Endothelial cell (in vitro differentiated cells): ENCODE results near the gene RABL3. TPM values are rescaled to one million over a fixed set of nuclear protein-coding genes. Genes with fewer than 3 reads are reported as not detected.

Experiments
- DNase-seq: peaks from one replicate; pipeline ENCODE4 v3.0.0; 2021; ENCODE audit warnings: low spot score
- H3K27ac Mint-ChIP-seq: one replicate; pipeline ENCODE4 v1.8.0; 2021; ENCODE audit warnings: mixed read lengths, inconsistent platforms; ENCODE audit not compliant: unreplicated experiment
- H3K27me3 Mint-ChIP-seq: one replicate; pipeline ENCODE4 v1.8.0; 2021; ENCODE audit warnings: mild to moderate bottlenecking, moderate library complexity, mixed read lengths, inconsistent platforms; ENCODE audit not compliant: unreplicated experiment
- H3K36me3 Mint-ChIP-seq: one replicate; pipeline ENCODE4 v1.8.0; 2021; ENCODE audit warnings: mild to moderate bottlenecking, low read depth, mixed read lengths, inconsistent platforms; ENCODE audit not compliant: unreplicated experiment
- H3K4me1 Mint-ChIP-seq: one replicate; pipeline ENCODE4 v1.8.0; 2021; ENCODE audit warnings: mild to moderate bottlenecking, mixed read lengths, inconsistent platforms; ENCODE audit not compliant: unreplicated experiment
- H3K4me3 Mint-ChIP-seq: one replicate; pipeline ENCODE4 v1.8.0; 2021; ENCODE audit warnings: mild to moderate bottlenecking, mixed read lengths, inconsistent platforms; ENCODE audit not compliant: unreplicated experiment
- H3K9me3 Mint-ChIP-seq: one replicate; pipeline ENCODE4 v1.8.0; 2021; ENCODE audit warnings: mixed read lengths, inconsistent platforms; ENCODE audit not compliant: unreplicated experiment
- total RNA-seq: library from RNA; stranded (reverse); fragmentation: NEBNext Ultra II Directional; extraction: Animal tissue kit (Norgen Biotek cat#: 25700); gene quantifications from one replicate; pipeline ENCODE4 v1.2.1, GENCODE V29; 2021; ENCODE audit not compliant: unreplicated experiment
- TF ChIP-seq, protein P1 (sequence below): fragments of 200-600 bp; sonication (generic); IDR thresholded peaks from one replicate; pipeline ENCODE4 v1.5.0; 2021; ENCODE audit warnings: antibody characterized with exemption; ENCODE audit not compliant: unreplicated experiment

Gene RABL3
- total RNA-seq, 1 donor from 2014 or later, result 15.1 TPM

DNA sequence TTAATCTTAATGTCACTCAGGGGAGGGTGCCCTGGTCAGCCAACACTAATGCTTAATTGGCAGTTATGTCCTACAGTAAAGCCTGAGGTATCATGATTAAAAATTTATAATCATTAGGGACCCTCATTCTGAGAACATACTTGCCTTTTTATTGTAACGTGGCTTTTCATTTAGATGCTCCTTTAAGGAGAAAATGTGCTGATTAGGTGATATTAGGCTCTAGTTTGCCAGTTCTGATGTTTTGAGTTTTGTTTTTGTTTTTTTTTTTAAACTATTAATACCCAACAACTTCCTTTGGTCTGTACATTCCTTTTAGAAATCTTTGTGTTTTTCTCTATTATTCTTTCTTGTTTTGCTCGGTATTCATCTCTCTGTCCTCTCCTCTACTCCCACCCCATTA lies 10.5 kb upstream of the RABL3 start:
- TF ChIP-seq, protein P1, sequence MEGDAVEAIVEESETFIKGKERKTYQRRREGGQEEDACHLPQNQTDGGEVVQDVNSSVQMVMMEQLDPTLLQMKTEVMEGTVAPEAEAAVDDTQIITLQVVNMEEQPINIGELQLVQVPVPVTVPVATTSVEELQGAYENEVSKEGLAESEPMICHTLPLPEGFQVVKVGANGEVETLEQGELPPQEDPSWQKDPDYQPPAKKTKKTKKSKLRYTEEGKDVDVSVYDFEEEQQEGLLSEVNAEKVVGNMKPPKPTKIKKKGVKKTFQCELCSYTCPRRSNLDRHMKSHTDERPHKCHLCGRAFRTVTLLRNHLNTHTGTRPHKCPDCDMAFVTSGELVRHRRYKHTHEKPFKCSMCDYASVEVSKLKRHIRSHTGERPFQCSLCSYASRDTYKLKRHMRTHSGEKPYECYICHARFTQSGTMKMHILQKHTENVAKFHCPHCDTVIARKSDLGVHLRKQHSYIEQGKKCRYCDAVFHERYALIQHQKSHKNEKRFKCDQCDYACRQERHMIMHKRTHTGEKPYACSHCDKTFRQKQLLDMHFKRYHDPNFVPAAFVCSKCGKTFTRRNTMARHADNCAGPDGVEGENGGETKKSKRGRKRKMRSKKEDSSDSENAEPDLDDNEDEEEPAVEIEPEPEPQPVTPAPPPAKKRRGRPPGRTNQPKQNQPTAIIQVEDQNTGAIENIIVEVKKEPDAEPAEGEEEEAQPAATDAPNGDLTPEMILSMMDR, result no peak
- DNase-seq, result no peak
- Mint-ChIP-seq H3K4me1 (peaks cover 21% of the 10 kb centered on the region), H3K36me3 (peaks cover 48% of the 10 kb centered on the region), H3K4me3 (peak overlapping the region; percentile 13), H3K27me3 (no peaks in the 10 kb centered on the region), H3K27ac (no peak overlapping the region), H3K9me3 (no peaks in the 10 kb centered on the region)

DNA sequence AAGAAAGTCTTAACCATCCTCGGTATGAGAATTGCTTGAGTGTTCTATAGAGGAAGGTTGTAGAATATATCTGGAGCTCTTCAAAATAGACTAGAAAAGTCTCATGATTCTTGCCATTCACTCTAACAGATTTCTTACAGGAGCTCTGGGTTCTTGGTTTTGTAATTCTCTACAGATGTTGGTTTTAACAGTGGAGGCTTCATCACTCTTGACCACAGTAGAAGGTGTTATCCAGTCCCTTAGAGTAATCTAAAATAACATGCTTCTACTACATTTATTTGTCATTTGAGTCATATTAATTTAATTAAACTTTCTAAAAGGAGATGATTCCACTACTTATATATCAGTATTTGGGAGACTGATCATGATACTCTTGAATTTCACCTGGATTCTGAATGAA lies 9.9 kb upstream of the RABL3 start:
- Mint-ChIP-seq H3K27me3 (peaks cover under 1% of the 10 kb centered on the region), H3K27ac (no peak overlapping the region), H3K9me3 (no peaks in the 10 kb centered on the region), H3K4me3 (no peak overlapping the region), H3K36me3 (peaks cover 47% of the 10 kb centered on the region), H3K4me1 (peaks cover 21% of the 10 kb centered on the region)
- DNase-seq, result no peak
- TF ChIP-seq, protein P1, result no peak

- Mint-ChIP-seq H3K27ac (no peak overlapping the region), H3K27me3 (peaks cover 1% of the 10 kb centered on the region), H3K9me3 (no peaks in the 10 kb centered on the region), H3K4me1 (peaks cover 31% of the 10 kb centered on the region), H3K4me3 (no peak overlapping the region), H3K36me3 (peaks cover 34% of the 10 kb centered on the region)
- TF ChIP-seq, protein P1, result no peak
- DNase-seq, result no peak
These were observed 7.5 kb upstream of the RABL3 start for GRCh38 chr3:120749843-120750242.

- Mint-ChIP-seq H3K4me3 (peak overlapping the region; percentile 2), H3K27ac (peak overlapping the region; percentile 93), H3K36me3 (peaks cover 7% of the 10 kb centered on the region), H3K9me3 (no peaks in the 10 kb centered on the region), H3K4me1 (peaks cover 43% of the 10 kb centered on the region), H3K27me3 (peaks cover 7% of the 10 kb centered on the region)
- TF ChIP-seq, protein P1, result no peak
- no peak for DNase-seq
These were observed 3.1 kb upstream of the RABL3 start for GRCh38 chr3:120745466-120745865.

GRCh38 chr3:120743556-120744195 lies 1.4 kb upstream of the RABL3 start:
- Mint-ChIP-seq H3K4me3 (peak overlapping the region; percentile 92), H3K4me1 (peaks cover 35% of the 10 kb centered on the region), H3K36me3 (peaks cover 6% of the 10 kb centered on the region), H3K27ac (peak overlapping the region; percentile 93), H3K27me3 (peaks cover 7% of the 10 kb centered on the region), H3K9me3 (no peaks in the 10 kb centered on the region)
- TF ChIP-seq, protein P1, result no peak
- no peak for DNase-seq
